GM23338 (cell line): ENCODE measurements around the gene AQP10.

Experiments used
- CREB1 ChIP-seq: fragments of 250-450 bp; sonication (Bioruptor Pico); IDR thresholded peaks from 2 replicates; pipeline ENCODE4 v1.5.0; 2020; ENCODE audit warnings: low read depth, mild to moderate bottlenecking, moderate library complexity
- CTCF ChIP-seq, 2 experiments: fragments of 200-600 bp in 1 of 2; sonication (generic) in 1 of 2; conservative IDR thresholded peaks; 2 replicates each; pipeline versions ENCODE4 v1.5.1 to v1.6.1; 2016 to 2017; ENCODE audit warnings: antibody characterized with exemption in 2 of 2, low read depth in 2 of 2, mild to moderate bottlenecking in 2 of 2, moderate library complexity in 1 of 2
- EZH2 ChIP-seq: fragments of 200-600 bp; sonication (generic); IDR thresholded peaks from one replicate; pipeline ENCODE4 v1.8.0; 2017; ENCODE audit warnings: antibody characterized with exemption, mild to moderate bottlenecking, low read depth; ENCODE audit not compliant: unreplicated experiment
- EZH2phosphoT487 ChIP-seq: fragments of 200-600 bp; sonication (generic); IDR thresholded peaks from one replicate; pipeline ENCODE4 v1.8.1; 2018; ENCODE audit warnings: antibody characterized with exemption; ENCODE audit not compliant: unreplicated experiment
- JUNB ChIP-seq: IDR thresholded peaks from one replicate; pipeline ENCODE4 v1.6.1; 2016; ENCODE audit warnings: antibody characterized with exemption; ENCODE audit not compliant: unreplicated experiment
- POLR2AphosphoS5 ChIP-seq: IDR thresholded peaks from 2 replicates; pipeline ENCODE4 v1.6.1; 2016; ENCODE audit warnings: antibody characterized with exemption, low read depth
- STAT1 ChIP-seq: IDR thresholded peaks from one replicate; pipeline ENCODE4 v1.6.1; 2016; ENCODE audit warnings: antibody characterized with exemption; ENCODE audit not compliant: unreplicated experiment

GRCh38 chr1:154342132-154342531, 21.2 kb downstream of the AQP10 start:
- no peak for TF ChIP-seq POLR2AphosphoS5
- TF ChIP-seq CTCF (conservative IDR thresholded peaks at IDR 0.05; ENCODE audit: low read depth in 2 of 2) = no peak
- no peak for TF ChIP-seq STAT1
- no peak for TF ChIP-seq CREB1 (CRISPR knock-in tag)
- TF ChIP-seq EZH2 = no peak
- no peak for TF ChIP-seq JUNB
- no peak for TF ChIP-seq EZH2phosphoT487
